ENCODE data around the gene DACT3.

The DACT3 gene

DNA sequence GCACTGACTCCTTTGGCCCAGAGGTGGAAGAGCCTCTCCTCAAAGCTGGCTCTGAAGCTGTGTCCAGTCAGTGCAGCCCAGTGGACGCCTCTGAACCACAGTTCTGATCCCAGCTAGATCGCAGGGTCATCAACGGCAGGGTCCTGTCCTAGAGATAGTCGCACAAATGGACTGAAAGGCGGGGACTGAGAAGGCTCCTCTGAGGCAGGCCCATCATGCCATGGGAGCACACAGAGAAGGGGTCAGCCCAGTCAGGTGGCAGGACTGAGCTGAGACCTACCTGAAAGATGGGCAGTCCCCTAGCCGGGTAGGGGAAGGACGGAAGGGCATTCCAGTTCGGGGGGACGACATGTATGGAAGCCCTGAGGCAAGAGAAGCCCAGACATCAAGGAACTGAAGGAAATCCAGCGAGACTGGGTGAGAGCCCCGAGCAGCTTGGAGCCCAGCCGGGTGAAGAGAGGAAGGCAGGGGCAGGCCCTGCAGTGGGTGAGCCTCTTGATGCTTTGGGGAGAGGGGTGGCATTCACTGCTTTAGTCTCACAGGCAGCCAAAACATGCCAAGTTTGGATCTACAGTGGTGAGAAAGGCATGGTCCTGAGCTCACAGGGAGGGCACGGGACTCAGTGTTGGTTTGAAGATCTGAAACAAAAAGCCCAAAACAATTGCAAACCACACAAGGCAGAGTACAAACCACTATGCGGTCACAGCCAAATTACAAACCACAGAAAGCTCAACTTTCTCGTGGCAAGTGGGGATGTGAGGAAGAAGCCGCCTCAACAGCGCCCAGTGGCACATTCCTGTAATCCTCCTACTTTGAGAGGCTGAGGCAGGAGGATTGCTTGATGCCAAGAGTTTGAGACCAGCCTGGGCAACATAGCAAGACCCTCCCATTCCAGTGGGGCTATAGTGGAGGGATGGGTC, 49.9 kb downstream of the DACT3 start:
- DNase-seq (ENCODE audit: low read depth), result no peak

GRCh38 chr19:46610413-46610775, 50.6 kb downstream of the DACT3 start:
- no peak for DNase-seq (ENCODE audit: low read depth)

DNA sequence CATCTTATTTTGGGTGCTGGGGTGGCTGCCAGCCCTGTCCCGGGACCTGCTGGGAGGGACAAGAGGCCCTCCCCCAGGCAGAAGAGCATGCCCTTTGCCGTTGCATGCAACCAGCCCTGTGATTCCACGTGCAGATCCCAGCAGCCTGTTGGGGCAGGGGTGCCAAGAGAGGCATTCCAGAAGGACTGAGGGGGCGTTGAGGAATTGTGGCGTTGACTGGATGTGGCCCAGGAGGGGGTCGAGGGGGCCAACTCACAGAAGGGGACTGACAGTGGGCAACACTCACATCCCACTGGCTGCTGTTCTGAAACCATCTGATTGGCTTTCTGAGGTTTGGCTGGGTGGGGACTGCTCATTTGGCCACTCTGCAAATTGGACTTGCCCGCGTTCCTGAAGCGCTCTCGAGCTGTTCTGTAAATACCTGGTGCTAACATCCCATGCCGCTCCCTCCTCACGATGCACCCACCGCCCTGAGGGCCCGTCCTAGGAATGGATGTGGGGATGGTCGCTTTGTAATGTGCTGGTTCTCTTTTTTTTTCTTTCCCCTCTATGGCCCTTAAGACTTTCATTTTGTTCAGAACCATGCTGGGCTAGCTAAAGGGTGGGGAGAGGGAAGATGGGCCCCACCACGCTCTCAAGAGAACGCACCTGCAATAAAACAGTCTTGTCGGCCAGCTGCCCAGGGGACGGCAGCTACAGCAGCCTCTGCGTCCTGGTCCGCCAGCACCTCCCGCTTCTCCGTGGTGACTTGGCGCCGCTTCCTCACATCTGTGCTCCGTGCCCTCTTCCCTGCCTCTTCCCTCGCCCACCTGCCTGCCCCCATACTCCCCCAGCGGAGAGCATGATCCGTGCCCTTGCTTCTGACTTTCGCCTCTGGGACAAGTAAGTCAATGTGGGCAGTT, 51.2 kb downstream of the DACT3 start:
- no peak for DNase-seq (ENCODE audit: low read depth)

DNA sequence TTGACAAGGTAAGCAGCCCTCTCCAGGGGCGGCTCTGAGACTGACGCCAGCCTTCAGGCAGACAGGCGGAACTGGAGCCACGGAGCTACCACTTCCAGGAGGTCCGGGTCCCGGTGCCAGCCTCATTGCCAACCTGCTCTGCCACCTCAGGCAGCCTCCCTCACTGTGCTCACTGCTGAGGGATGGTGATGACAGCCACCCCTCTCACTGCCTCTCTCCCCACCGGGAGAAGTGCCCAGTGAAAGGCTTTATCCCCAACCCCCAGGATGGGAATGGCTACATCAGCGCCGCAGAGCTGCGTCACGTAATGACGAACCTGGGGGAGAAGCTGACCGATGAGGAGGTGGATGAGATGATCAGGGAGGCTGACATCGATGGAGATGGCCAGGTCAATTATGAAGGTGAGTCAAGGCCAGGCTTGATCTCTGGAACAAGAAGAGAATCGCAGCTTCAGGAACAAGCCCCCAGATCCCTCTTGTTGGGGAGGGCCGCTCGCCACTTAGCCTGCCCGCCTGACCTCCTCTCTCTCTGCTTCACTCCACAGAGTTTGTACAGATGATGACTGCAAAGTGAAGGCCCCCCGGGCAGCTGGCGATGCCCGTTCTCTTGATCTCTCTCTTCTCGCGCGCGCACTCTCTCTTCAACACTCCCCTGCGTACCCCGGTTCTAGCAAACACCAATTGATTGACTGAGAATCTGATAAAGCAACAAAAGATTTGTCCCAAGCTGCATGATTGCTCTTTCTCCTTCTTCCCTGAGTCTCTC, 52.2 kb downstream of the DACT3 start:
- no peak for DNase-seq (ENCODE audit: low read depth)

DNA sequence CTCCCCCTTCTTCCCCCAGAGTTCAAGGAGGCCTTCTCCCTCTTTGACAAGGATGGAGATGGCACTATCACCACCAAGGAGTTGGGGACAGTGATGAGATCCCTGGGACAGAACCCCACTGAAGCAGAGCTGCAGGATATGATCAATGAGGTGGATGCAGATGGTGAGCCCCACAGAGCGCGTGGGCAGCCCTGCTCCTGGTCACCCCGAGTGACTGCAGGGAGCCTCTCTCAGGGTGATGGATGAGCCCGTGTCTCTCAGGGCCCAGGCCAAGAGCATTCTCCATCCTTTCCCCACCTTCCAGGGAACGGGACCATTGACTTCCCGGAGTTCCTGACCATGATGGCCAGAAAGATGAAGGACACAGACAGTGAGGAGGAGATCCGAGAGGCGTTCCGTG, 52.8 kb downstream of the DACT3 start:
- DNase-seq (ENCODE audit: low read depth), result no peak

- no peak for DNase-seq (ENCODE audit: low read depth)
These were observed 53.5 kb downstream of the DACT3 start for GRCh38 chr19:46607448-46607841.

DNA sequence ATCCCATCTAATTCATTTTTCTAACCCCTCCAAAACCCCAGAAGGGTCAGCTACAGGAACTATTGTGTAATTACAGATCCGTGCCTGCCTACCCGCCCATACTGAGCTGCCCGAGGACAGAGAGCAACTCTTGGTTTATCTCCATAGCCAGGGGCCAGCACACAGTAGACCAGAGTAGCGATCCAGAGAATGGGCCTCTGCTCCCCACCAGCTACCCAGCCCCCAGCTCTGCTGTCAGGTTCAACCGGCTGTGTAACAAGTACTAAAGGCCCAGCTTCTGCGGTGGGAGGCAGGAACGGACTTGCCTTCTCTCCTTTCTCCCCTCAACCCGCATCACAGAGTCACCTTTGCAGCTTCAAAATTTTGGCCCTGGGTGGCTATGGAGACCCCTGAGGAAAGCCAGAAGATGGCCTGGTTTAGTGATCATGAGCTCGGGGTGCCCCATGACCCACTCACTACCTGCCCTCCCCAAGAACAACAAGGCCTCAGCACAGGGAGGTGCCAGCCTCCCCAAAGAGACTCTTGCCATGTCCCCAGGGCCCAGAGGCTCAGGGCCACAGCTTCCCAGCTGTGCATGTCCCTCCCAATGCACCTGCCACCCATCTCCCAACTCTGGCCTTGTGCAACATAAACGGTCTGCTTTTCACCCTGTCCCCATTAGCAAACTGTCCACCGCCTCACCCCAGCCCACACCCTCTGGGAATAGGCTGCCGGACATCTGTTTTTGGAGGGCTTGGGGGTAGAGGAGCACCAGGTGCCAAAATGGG, 54.1 kb downstream of the DACT3 start:
- no peak for DNase-seq (ENCODE audit: low read depth)

GRCh38 chr19:46606019-46606418, 55.0 kb downstream of the DACT3 start:
- no peak for DNase-seq (ENCODE audit: low read depth)

DNA sequence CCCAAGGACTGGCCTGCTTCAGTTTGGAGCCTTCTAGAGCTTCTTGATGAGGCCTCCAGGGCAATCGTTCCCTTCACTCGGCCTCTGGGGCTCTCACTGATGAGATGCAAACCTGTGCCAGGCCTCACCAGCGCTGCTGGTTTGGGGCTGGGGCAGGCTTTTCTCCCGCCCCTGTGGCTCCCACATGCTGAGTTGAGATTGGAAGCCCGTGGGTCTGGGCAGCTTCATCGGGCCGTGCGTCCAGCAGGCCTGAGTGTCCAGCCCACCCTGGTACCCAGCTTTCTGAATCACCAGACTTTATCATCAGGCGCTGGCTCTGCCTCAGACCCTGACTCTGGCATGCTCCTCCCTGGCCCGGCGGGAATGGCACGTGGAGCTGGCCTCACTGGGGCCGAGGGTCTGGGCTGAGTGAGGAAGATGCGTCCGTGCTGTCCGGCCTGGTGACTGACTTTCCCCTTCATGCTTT, 55.6 kb downstream of the DACT3 start:
- DNase-seq (ENCODE audit: low read depth), result no peak

DNA sequence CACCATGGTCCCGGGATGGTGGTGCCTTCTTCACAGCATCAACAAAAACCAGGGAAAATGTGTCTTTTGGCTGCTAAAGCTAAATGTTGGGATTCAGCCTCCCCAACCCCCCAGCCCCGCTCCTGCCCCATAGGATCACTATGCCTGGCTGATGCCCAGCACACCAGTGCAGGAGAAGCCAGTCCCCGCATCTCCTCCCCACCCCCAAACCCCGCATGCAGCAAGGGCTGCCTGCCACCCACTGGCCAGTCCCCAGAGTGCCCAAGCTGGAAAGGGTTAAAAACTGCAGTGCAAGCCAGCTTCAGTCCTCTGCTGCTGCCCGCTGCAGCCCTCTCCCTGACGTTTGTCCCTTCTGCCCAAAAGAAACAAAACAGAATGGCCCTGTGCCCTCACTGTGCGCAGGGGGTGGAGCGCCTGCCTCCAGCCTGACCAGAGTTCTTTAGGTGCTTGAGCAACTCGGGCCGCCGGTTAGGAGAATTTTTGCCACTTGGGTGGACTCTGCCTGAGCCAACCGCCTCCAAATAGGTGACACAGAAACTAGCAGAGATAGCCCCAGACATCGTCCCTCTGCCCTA, 56.1 kb downstream of the DACT3 start:
- DNase-seq (ENCODE audit: low read depth), result no peak

DNA sequence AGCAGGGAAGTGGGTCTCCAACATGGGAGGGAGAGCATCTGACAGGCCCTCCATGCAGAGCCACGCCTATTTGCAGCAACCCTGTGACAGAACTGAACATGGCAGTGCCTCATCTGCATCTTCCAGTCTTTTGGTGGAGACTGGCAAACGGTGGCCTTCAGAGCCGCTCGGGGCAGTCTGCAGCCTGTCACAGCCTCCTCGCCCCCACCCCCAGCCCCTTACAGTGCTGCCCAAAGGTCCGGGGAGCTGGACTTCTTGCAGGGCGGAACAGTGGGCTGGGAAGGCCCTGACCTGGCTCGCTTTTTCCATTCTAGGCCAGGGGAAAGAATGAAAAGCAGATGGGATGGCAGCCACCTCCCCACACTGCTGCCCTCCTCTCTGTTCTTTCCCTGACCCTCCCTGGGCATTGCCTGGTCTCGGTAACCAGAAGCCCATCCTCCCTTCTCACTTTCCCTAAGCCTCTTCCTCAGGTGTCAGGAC, 57.2 kb downstream of the DACT3 start:
- DNase-seq (ENCODE audit: low read depth), result no peak

- no peak for DNase-seq (ENCODE audit: low read depth)
These were observed 57.8 kb downstream of the DACT3 start for GRCh38 chr19:46603195-46603637.

- no peak for DNase-seq (ENCODE audit: low read depth)
These were observed 58.4 kb downstream of the DACT3 start for GRCh38 chr19:46602392-46603194.

DNA sequence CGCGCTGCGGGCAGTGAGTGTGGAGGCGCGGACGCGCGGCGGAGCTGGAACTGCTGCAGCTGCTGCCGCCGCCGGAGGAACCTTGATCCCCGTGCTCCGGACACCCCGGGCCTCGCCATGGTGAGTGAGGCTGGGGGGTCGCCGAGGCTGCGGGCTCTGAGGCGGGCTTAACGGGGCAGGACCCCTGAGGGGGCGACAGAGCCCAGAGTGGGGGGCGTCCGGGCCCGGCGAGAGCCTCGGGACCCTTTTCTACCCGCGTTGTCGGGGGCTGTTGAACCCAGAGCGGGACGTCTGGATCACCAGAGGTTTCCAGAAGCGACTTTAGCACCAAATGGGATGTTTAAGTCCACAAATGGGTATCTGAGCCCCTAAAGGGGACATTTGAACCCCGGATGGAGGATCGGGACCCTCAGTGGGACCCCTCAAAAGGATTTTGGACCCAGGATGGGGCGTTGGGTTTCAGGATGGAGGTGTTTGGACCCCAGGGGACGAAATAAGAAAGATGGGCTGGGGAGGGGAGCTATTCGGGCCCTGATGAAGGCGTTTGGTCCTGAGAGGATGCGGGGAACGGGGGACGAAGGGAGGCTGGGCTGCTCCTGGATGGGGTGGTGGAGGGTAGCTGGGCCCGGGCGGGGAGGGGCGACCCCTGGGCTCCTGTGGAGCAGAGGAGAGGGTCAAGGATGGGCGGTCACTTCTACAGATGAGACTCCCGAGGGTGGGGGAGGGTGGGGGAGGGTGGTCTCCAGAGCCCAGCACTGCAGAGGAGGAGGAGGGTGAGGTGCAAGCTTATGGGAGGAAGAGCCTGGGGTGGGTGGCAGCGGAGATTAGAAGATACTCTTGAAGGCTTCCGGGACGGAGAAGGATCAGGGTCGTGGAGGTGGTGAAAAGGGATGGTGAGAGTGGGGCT, 59.4 kb downstream of the DACT3 start, which contains the start of gene CALM3:
Gene CALM3 (plus strand): TSS at position 13 of the 907 bp plus-strand sequence. CDS start 105 bp downstream, at position 118.
- DNase-seq (ENCODE audit: low read depth), result no peak

- peak; percentile 98 for DNase-seq (ENCODE audit: low read depth)
These were observed 60.3 kb downstream of the DACT3 start for GRCh38 chr19:46600384-46601317.

DNA sequence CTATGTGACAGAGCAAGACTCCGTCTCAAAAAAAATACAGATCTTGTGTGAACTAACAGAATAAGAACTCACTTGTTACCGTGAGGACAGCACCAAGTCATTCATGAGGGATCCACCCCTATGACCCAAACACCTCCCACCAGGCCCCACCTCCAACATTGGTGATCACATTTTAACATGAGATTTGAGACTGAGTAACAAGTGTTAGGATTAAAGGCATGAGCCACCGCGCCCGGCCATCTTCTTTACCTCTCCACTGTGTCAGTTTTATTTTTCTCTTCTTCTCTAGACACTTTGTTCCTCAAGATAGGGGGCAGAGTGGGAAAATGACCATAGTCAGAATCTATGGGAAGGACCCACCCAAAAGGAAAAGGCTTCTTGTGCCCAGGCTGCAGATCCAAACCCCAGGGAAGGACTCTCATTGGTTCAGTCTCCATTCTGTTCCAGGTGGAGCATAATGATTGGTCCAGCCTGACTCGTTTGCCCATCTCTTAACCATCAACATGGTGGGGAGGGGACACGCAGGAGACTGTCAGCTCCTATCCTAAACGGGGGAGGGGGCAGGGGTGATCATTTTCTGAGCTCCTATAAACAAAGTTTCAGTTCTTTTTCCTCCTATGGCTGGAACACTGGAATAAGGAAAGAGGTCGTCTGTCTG, 61.1 kb downstream of the DACT3 start:
- no peak for DNase-seq (ENCODE audit: low read depth)

DNA sequence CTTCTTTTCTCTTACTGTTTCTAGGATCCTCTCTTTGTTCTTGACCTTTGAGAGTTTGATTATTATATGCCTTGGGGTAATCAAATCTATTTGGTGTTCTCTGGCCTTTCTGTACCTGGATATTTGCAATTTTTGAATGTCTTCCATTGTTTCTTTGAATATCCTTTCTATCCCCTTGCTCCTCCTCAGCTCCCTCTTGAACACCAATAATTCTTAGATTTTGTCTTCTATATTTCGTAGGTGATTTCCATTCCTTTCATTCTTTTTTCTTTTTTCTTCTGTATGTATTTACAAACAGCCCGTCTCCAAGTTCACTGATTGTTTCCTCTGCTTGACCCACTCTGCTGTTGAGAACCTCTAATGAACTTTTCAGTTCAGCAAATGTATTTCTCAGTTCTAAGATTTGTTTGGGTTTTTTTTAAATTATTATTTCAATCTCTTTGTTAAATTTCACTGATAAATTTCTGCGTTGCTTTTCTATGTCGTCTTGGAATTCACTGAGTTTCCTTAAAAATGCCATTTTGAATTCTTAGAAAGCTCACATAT, 62.5 kb downstream of the DACT3 start:
- no peak for DNase-seq (ENCODE audit: low read depth)
